ENCODE results near the gene SND1.

- TF ChIP-seq EZH2 (IDR thresholded peaks at IDR 0.05; ENCODE audit: borderline replicate concordance, control insufficient read depth, low read depth, low read length) (no peak), POLR2A (IDR thresholded peaks at IDR 0.05; ENCODE audit: low read depth, low read length) (no peak), NFIC (IDR thresholded peaks at IDR 0.05; ENCODE audit: low read depth, low read length) (no peak), CTCF (IDR thresholded peaks at IDR 0.05 in 2 of 3, conservative IDR thresholded peaks at IDR 0.05 in 1 of 3; ENCODE audit: control insufficient read depth in 2 of 3, extremely low read depth in 1 of 3, insufficient read depth in 1 of 3, low read depth in 3 of 3, low read length in 3 of 3) (no peak)
Observed at GRCh38 chr7:128080169-128080568, 428.2 kb downstream of the SND1 start.

All from GM12878 (cell line).